ENCODE results near the gene CYFIP2. TPM values are rescaled to one million over a fixed set of nuclear protein-coding genes. Genes with fewer than 3 reads are reported as not detected.

CYFIP2 gene
- total RNA-seq, 1 experiment from 2014 or later: 2.8 TPM

- DNase-seq: no peak
- no peaks in the 10 kb centered on the region for H3K4me1 ChIP-seq
- H3K4me3 ChIP-seq: no peak overlapping the region
- no peaks in the 10 kb centered on the region for H3K27me3 ChIP-seq
- no peaks in the 10 kb centered on the region; the same call in 1 of the 2 replicates for H3K9me3 ChIP-seq (replicated peaks)
- no peak overlapping the region for H3K27ac ChIP-seq
- no peaks in the 10 kb centered on the region for H3K36me3 ChIP-seq
Observed at GRCh38 chr5:157443041-157443549, 177.2 kb downstream of the CYFIP2 start.

DNA sequence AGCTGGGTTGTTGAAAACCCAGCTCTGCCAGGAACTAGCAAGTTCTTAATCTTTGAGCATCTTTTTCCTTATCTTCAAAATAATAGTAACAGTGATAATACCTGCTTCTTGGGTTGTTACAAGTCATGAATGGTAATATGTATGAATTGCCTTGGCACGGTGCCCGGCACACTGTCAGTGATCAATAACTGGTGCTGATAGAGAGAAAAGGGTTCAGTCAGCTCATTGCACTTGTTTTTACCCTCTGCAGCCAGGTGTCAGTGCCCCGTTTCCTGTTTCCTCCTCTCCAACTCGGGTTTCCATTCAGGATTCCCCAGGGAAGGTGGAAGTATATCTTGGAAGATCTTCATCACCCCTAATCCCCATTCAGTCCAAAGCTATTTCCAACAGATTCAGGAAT is 178.3 kb downstream of the CYFIP2 start:
- no peaks in the 10 kb centered on the region; the same call in 1 of the 2 replicates for H3K9me3 ChIP-seq (replicated peaks)
- no peak for DNase-seq
- no peak overlapping the region for H3K27ac ChIP-seq
- H3K36me3 ChIP-seq: no peaks in the 10 kb centered on the region
- H3K4me1 ChIP-seq: no peaks in the 10 kb centered on the region
- H3K4me3 ChIP-seq: no peak overlapping the region
- H3K27me3 ChIP-seq: no peaks in the 10 kb centered on the region

Other genes starting within 250 kb of the CYFIP2 start
- 0.18 TPM in 1 of 2 replicates, not detected in the other for gene HAVCR1, start 207.0 kb upstream of the CYFIP2 start, total RNA-seq (2014; rRNA removed; shearing (Covaris generic))
- 0.99 and 1.1 TPM in 2 replicates for gene HAVCR2, start 157.1 kb upstream of the CYFIP2 start, total RNA-seq (2014; rRNA removed; shearing (Covaris generic))
- gene MED7, start 123.3 kb upstream of the CYFIP2 start, total RNA-seq (2014; rRNA removed; shearing (Covaris generic)): 14.0 and 16.4 TPM in 2 replicates
- gene GARIN3, start 99.9 kb upstream of the CYFIP2 start, total RNA-seq (2014; rRNA removed; shearing (Covaris generic)): not detected in 2 replicates
- gene ITK, start 85.3 kb upstream of the CYFIP2 start, total RNA-seq (2014; rRNA removed; shearing (Covaris generic)): not detected in 2 replicates
- gene NIPAL4, start 194.1 kb downstream of the CYFIP2 start, total RNA-seq (2014; rRNA removed; shearing (Covaris generic)): not detected in 2 replicates